Stimulated activated memory B cell treated with anti-CD40 and anti-IgM and Interleukin-4, amounts not matched to agents 10 μg/mL and 1 μg/mL and 100 μg/mL, for 72 hours (primary cell): ENCODE measurements around the gene TNNI3.
"Not testable (repeated sequence)": the region's sequence is repeated elsewhere in the genome, so short reads cannot be mapped to it uniquely, and the experiment has no call there.

Experiments
- ATAC-seq: fragments of 150-1000 bp; cut with Tn5 transposase; 2 replicates; pipeline ENCODE4 v1.10.0; 2021
- H3K27ac Mint-ChIP-seq: one replicate; pipeline ENCODE4 v1.8.0; 2022; ENCODE audit warnings: mild to moderate bottlenecking, mixed read lengths
- H3K27me3 Mint-ChIP-seq: one replicate; pipeline ENCODE4 v1.8.0; 2022; ENCODE audit warnings: mixed read lengths
- H3K36me3 Mint-ChIP-seq: one replicate; pipeline ENCODE4 v1.8.0; 2022; ENCODE audit warnings: mixed read lengths
- H3K4me1 Mint-ChIP-seq: one replicate; pipeline ENCODE4 v1.8.0; 2022; ENCODE audit warnings: mixed read lengths
- H3K4me3 Mint-ChIP-seq: one replicate; pipeline ENCODE4 v1.8.0; 2022; ENCODE audit warnings: mild to moderate bottlenecking, moderate library complexity, mixed read lengths
- H3K9me3 Mint-ChIP-seq: one replicate; pipeline ENCODE4 v1.8.0; 2022; ENCODE audit warnings: mixed read lengths

The TNNI3 gene

DNA sequence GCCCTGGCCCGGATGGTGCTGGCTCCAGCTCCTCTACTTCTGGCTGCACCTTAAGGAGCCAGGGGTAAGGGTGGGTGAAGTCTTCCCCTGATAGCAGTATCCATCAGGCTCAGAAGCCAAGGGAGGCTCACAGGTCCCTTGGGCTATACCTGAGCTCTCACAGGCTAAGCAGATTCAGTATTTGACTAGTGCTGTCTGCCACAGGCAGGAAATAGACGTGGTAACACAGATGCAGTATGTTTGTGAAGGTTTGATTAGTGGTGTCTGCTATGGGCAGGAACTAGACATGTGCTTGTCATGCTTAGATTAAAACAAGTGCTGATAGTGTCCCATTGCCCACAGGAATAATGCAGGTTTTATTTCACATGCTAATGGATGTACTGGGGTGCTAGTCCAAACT is 18.5 kb upstream of the TNNI3 start:
- Mint-ChIP-seq H3K4me3 (no peak overlapping the region), H3K27me3 (peaks cover 97% of the 10 kb centered on the region), H3K9me3 (peaks cover 3% of the 10 kb centered on the region), H3K27ac (no peak overlapping the region), H3K4me1 (peaks cover 52% of the 10 kb centered on the region), H3K36me3 (peaks cover 13% of the 10 kb centered on the region)
- no peak for ATAC-seq

DNA sequence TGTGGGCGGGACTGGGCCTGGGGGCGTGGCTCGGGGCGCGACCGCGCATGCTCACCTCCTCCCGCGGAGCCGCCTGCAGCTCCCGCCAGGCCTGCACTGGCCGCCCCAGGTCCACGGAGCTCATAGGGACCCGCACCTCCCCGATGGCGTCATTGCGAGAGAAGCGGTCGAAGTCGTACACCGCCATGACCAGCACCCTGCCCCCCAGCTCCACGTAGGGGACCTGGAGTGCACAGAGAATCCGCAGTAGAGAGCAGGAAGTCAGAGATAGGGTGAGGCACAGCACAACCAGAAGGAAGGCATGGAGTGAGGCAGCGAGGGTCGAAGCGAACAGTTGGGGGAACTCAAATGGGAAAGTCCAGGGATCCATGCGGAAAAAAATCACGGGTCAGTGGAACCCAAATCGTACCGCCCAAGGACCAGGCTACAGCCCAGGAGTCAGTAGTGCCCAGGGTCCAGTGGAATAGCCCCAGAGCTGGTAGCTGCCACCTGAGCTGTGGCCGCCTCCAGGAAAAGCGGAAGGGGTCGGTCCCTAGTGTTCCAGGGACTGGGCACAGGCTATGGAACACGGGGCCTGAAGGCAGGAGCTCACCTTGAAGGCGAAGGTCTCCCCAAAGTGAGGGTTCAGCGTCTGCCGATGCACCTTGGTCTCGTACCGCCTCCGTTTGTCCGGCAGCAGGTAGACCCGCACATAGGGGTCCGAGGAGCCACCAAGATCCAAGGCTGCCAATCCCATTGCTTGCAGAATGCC is 17.8 kb upstream of the TNNI3 start:
- no peak for ATAC-seq
- Mint-ChIP-seq H3K9me3 (peaks cover 3% of the 10 kb centered on the region), H3K4me3 (no peak overlapping the region), H3K27ac (no peak overlapping the region), H3K27me3 (peaks cover 97% of the 10 kb centered on the region), H3K4me1 (peaks cover 46% of the 10 kb centered on the region), H3K36me3 (peaks cover 13% of the 10 kb centered on the region)

DNA sequence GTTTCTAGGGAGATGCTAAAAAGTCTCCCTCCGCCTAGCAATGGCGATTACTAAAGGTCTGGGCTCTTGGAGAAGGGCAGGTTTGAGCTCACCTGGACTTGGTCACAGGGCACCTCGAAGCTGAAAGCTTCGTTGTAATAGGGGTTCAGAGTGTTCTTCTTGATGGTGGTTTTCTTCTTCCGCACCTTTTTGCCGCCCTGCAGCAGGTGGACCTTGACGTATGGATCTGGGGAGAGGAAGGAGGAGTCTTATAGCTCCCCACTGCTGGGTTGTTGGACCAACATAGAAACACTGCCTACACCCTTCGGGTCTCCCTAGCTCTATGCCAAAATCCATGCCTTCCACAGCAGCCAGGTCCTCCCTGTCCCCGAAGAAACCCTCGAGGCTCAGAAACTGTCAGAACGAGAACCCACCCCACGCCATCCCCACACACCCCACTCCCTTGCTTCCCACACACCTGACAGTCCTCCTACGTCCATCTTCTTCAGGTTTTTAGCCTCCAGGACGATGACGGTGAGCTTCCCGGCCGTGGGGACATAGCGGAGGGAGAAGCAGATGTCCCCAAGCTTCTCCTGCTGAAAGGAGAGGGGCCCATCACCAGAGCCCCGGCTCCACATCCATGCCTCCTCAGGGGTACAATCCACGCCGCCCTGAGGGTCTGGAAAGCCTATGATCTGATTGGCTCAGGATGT is 17.0 kb upstream of the TNNI3 start:
- Mint-ChIP-seq H3K36me3 (peaks cover 13% of the 10 kb centered on the region), H3K4me1 (peaks cover 39% of the 10 kb centered on the region), H3K27me3 (peaks cover 97% of the 10 kb centered on the region), H3K27ac (no peak overlapping the region), H3K9me3 (peaks cover 3% of the 10 kb centered on the region), H3K4me3 (no peak overlapping the region)
- no peak for ATAC-seq

DNA sequence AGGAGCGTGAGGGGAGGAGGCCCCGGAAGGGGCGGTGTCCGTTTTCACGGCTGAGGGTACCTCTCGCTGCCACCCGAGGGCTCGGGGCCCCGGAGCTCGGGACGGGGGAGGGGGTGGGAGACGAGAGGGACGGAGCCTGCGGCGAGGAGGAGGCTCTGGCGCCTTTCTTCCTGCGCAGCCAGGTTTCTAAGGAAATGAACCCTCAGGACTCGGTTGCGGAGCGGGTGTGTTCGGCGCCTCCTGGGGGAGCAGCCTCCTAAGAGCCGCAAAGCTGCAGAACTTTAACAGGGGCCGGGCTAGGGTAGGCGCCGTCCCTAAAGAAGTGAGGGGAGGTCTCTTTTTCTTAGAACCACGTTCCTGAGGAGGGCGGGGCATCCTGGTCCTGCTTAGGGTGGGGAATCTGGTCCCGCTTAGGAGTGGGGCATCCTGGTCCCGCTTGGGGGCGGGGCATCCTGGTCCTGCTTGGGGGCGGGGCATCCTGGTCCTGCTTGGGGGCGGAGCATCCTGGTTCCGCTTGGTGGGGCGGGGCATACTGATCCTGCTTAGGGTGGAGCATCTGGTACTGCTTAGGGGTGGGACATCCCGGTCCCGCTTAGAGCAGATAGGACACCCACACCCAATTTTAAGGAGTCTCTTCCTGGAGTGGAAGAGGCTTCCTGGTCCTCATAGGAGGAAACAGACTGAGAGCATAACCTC is 16.3 kb upstream of the TNNI3 start:
- Mint-ChIP-seq H3K9me3 (peaks cover 3% of the 10 kb centered on the region), H3K4me3 (peak overlapping the region; percentile 64), H3K27me3 (peaks cover 97% of the 10 kb centered on the region), H3K36me3 (peaks cover 13% of the 10 kb centered on the region), H3K27ac (no peak overlapping the region), H3K4me1 (peaks cover 32% of the 10 kb centered on the region)
- ATAC-seq, result peak; percentile 44

DNA sequence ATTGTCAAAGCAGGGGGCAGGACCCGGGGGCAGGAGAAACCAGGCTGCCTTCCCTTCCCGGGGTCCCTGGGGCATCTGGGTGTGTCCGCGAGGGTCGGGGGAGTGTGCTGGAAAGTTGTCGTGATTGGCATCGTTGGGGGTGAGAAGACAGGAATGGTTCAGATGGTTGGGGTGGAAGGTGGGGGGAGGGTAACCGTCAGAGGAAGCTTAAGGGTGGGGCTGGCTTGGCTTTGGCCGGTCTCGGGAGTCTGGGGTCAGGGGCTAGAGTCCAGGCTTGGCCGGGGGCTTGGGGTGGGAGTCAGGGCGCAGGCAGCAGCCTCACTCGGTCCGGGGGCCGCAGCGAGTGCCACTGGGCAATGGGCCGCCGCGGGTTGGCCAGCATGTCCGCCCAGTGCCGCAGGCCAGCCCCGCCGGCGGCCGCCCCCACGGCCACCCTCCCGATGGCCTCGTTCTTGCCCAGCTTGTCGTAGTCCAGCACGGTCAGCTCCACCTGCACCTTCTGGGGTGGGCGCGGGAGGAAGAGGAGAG is 15.7 kb upstream of the TNNI3 start:
- Mint-ChIP-seq H3K9me3 (peaks cover 3% of the 10 kb centered on the region), H3K27me3 (peaks cover 94% of the 10 kb centered on the region), H3K36me3 (peaks cover 13% of the 10 kb centered on the region), H3K27ac (no peak overlapping the region), H3K4me3 (peak overlapping the region; percentile 71), H3K4me1 (peaks cover 26% of the 10 kb centered on the region)
- ATAC-seq, result no peak

DNA sequence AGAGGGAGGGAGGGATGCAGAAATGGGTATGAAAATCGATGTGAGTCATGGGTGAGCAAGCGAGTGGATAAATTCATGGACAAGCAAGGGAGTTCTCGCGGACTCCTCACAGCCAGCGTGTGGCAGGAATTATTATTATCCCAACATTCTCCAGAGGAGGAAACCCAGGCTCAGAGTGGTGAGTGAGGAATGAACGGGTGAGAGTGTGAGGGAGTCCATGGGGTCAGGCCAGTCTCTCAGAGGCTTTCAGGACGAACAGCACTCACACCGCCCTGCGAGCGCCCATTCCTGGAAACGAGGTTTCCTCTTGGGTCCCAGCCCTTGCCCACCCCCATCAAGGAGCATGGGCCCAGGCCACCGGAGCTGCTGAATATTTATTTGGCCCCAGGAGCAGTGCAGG is 15.2 kb upstream of the TNNI3 start:
- peak overlapping the region; percentile 71 for H3K4me3 Mint-ChIP-seq
- peaks cover 3% of the 10 kb centered on the region for H3K9me3 Mint-ChIP-seq
- no peak overlapping the region for H3K27ac Mint-ChIP-seq
- peaks cover 94% of the 10 kb centered on the region for H3K27me3 Mint-ChIP-seq
- H3K4me1 Mint-ChIP-seq, result peaks cover 26% of the 10 kb centered on the region
- ATAC-seq, result no peak
- peaks cover 13% of the 10 kb centered on the region for H3K36me3 Mint-ChIP-seq

DNA sequence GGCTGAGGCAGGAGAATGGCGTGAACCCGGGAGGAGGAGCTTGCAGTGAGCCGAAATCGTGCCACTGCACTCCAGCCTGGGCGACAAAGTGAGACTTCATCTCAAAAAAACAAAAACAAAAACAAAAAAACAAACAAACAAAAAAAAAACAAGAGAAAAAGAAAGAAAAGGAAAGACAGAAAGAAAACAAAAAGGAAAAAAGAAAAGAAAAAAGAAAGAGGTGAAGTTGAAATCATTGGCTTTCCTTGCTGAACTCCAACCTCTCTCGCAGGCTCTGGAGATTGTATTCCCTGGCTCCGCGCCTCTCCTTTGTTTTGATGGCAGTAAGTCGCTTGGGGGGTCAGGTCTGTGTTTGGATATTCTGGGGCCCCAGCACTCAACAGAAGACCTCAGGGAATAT is 14.8 kb upstream of the TNNI3 start:
- Mint-ChIP-seq H3K4me3 (peak overlapping the region; percentile 71), H3K27me3 (peaks cover 94% of the 10 kb centered on the region), H3K4me1 (peaks cover 26% of the 10 kb centered on the region), H3K36me3 (peaks cover 13% of the 10 kb centered on the region)
- H3K9me3 Mint-ChIP-seq, ATAC-seq, H3K27ac Mint-ChIP-seq: not testable (repeated sequence)

DNA sequence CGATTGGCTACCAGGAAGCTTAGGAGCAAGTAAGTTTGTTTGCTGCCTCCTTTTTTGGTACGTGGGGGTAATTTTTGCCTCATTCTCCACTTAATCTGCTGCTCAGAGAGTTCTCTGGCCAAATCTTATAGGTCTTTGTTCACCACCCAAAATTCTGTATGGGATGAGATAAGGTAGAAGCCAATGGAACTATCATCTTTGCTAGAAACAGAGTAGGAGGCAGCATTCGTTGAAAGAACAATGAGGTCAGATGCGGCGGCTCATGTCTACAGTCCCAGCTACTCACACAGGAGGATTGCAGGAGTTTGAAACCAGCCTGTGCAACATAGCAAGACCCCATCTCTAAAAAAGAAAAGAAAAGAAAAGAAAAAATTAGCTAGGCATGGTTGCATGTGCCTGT is 13.9 kb upstream of the TNNI3 start:
- H3K27me3 Mint-ChIP-seq, result peaks cover 94% of the 10 kb centered on the region
- peaks cover 13% of the 10 kb centered on the region for H3K36me3 Mint-ChIP-seq
- H3K9me3 Mint-ChIP-seq, result peaks cover 10% of the 10 kb centered on the region
- H3K27ac Mint-ChIP-seq, result no peak overlapping the region
- H3K4me3 Mint-ChIP-seq, result no peak overlapping the region
- peaks cover 34% of the 10 kb centered on the region for H3K4me1 Mint-ChIP-seq
- ATAC-seq, result no peak

DNA sequence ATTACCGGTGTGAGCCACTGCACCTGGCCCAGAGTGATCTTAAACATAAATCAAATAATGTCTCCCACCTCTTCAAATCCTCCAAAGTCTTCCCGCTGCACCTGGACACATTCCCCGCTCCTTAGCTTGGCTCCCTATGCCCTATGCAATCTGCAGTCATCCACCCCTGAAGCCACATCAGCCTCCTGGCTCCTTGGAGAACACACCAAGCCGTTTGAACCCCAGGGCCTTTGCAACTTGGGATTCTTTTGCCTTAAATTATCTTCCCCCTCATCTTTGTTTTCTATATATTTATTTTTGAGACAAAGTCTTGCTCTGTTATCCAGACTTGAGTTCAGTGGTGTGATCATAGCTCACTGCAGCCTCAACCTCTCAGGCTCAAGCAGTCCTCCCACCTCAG is 11.6 kb upstream of the TNNI3 start:
- H3K36me3 Mint-ChIP-seq, result peaks cover 13% of the 10 kb centered on the region
- H3K4me3 Mint-ChIP-seq, result no peak overlapping the region
- ATAC-seq, result no peak
- peaks cover 90% of the 10 kb centered on the region for H3K27me3 Mint-ChIP-seq
- H3K4me1 Mint-ChIP-seq, result peaks cover 33% of the 10 kb centered on the region
- H3K27ac Mint-ChIP-seq, result no peak overlapping the region
- peaks cover 8% of the 10 kb centered on the region for H3K9me3 Mint-ChIP-seq

DNA sequence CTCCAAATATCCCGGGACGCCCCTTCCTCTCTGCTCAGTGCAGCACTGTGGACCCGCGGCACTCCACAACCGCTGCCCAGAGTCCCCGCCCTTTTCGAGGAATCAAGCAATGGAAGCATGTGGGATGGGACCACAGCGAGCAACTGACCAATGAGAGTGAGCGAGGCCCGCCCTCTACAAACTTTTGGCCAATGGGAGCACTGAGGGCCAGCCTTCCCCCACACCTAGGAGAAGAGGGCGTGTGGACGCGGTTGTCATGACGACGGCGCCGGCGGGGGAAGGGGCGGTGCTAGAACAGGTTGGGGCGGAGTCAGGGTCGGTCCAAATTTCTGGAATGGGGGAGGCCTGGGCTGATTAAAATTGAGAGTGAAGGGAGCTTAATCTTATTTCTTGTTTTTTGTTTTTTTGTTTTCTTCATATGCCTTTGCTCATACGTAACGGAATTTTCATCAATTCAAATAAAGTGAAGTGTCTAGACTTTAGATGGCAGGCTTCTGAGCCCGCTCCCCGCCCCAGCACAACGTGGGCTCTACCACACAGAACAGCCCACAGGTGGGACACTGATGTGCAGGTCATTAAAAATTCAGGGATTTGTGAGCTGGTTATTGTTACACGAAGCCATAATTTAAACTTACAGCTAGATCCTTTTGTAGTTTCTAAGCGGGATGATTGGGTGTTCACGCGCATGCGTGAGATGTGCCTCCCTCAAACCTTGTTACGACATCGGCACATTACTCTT is 9.2 kb upstream of the TNNI3 start, which contains the start of gene DNAAF3:
TSS of gene DNAAF3 (minus strand) at position 84 of the 739 bp plus-strand sequence. CDS start 200 bp downstream, outside the sequence.
- H3K27me3 Mint-ChIP-seq, result peaks cover 66% of the 10 kb centered on the region

DNA sequence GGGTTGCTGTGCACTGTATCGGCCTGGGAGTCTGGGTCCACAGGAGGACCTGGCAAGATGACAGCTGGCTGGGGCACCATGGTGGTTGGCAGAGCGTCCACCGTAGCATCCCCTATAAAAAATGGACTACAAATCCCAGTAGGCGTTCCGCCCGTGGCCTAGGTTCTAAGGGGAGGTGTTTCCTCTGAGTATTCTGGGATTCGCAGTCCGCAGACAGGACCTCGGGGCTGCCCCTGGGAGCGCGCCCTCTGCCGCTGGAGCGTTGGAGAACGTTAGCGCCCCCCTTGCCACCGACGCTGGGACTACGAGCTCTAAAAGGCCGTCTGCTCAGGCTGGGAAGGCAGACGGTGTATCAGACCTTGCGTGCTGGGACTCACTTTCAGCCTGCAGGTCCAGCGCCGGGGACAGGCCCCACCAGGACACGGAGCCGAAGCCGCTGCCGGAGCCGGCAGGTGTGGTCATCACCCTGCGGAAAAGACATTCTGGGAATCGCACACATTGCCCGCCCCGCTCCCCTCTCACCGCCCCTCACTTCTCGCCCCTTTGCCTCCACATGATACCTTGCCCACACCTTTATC is 8.5 kb upstream of the TNNI3 start:
- Mint-ChIP-seq H3K27ac (peak overlapping the region; percentile 8), H3K27me3 (peaks cover 59% of the 10 kb centered on the region), H3K4me1 (peaks cover 11% of the 10 kb centered on the region), H3K9me3 (peaks cover 8% of the 10 kb centered on the region), H3K4me3 (peak overlapping the region; percentile 59), H3K36me3 (no peaks in the 10 kb centered on the region)
- ATAC-seq, result peak; percentile 52

More for the DNA sequence above, 9.2 kb upstream of the TNNI3 start, which contains the start of gene DNAAF3:
- ATAC-seq, result peak; percentile 83
- peaks cover 8% of the 10 kb centered on the region for H3K9me3 Mint-ChIP-seq
- H3K4me3 Mint-ChIP-seq, result peak within 1 kb of the TSS; percentile 59
- peak within 1 kb of the TSS; percentile 8 for H3K27ac Mint-ChIP-seq
- H3K36me3 Mint-ChIP-seq, result peaks cover under 1% of the 10 kb centered on the region
- peaks cover 11% of the 10 kb centered on the region for H3K4me1 Mint-ChIP-seq

DNA sequence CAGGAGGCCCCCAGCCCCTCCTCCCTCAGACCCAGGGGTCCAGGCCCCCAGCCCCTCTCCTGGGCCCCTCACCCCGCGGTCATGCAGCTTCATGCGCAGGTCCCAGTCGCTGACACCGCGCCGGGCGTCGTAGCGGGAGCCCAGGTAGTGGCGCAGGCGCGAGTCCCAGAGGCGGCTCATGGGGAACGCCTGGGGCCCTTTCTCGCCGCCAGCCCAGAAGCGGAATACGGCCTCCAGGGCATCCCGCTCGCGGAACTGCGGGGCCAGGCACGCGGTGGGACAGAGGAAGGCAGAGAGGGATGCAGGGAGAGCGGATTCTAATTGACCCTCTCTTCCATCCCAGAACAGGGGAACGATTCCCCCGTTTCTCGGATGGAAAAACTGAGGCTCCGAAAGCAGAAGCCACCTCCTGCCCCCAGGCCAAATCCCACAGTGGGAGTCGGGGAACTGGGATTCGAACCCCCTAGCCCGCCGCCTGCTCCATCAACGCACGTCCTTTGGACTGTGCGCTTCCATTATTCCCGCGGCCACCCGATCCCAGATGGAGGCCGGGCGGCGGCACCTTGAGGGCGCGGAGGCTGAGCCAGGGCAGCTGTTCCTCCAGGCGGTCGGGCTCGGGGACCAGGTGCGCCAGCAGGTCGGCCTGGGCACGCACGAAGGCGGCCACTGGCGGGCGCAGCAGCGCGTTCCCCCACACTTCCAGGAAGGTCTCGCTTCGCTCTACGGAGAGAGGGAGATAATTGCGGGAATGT is 4.2 kb upstream of the TNNI3 start:
- Mint-ChIP-seq H3K4me1 (peaks cover 15% of the 10 kb centered on the region), H3K9me3 (peaks cover 4% of the 10 kb centered on the region), H3K36me3 (no peaks in the 10 kb centered on the region), H3K27me3 (peaks cover 60% of the 10 kb centered on the region), H3K4me3 (no peak overlapping the region), H3K27ac (no peak overlapping the region)
- no peak for ATAC-seq

DNA sequence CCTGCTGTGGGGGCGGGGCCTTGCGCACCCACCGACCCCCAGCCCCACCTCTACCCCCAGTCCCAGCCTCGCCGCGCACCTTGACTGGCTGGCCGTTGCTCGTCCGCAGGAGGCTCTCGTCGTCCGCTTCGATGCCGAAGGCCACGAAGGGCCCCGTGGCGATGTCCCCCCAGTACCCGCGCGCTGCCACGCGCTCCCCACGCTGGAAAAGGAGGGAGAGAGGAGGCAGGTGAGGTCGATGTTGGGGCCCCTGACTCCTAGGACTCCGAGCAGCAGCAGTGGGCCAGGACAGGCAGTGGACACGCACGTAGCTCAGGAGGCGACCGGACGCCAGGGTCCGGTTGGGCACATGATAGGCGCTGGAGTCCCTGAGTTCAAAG is 3.4 kb upstream of the TNNI3 start:
- H3K9me3 Mint-ChIP-seq, result no peaks in the 10 kb centered on the region
- peaks cover 60% of the 10 kb centered on the region for H3K27me3 Mint-ChIP-seq
- H3K4me3 Mint-ChIP-seq, result no peak overlapping the region
- H3K36me3 Mint-ChIP-seq, result no peaks in the 10 kb centered on the region
- peak; percentile 15 for ATAC-seq
- H3K4me1 Mint-ChIP-seq, result peaks cover 14% of the 10 kb centered on the region
- no peak overlapping the region for H3K27ac Mint-ChIP-seq
